Inferior parietal cortex (tissue), 1 donor: ENCODE data around the gene TMEM232.
A peak's percentile ranks its signal among the peaks of the same experiment; 100 is the strongest.

Source experiments
- DNase-seq: peaks from one replicate; pipeline ENCODE4 v3.0.0-alpha.2; 2016; ENCODE audit errors: extremely low spot score

TMEM232 gene

DNA sequence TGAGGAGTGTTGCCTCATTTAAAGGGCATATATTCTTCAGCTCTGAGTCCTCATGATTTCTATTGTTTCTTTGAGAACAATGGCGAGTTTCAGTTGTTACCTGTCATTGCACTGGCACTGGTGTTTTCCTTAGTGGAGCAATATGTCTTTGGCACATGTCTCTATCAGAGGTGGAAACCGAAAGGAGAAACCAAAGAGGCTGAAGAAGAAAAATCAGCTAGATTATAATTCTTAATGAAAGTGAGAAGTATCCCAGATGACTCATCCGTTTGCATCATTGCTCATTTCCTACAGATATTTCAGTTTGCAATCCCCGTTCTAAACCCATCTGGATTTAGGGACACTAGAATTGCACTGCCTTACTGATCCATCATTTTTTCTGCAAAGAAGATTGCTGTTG, 324.6 kb downstream of the TMEM232 start:
- no peak for DNase-seq

DNA sequence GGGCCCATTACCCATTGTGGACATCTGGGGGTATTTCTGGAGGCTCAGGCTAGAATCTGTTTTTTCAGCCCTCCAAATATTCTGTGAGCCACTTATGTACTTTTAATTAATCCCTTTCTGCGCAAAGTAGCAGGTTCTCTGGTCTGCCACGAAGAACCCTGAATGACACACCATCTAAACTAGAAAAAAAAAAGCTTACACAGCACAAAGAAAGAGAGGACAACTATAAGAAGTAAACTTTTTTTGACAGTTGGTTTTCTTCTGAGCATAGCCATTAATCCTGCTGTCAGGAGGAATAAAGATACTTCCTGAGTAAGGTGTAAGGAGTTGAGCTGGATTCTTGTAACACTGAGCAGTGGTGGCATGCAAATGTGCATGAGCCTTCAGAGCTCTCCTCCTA, 327.5 kb downstream of the TMEM232 start:
- DNase-seq: no peak

DNA sequence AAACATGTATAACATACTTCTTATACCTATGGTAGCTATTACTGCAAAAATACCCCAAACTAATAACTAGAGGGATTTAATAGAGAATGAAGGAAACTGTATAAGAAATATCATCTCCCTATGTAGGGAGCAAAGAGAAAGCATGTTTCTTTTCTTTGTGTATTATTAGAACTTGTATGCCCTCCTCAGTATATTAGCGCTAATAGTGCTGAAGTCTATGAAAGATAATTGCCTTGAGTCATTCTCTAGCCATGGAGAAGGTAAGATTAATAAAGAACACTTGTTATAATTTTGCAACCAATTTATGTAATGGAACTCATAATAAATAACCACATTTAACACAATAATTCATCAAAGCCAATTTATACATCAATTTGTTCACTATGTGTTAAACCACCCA, 329.2 kb downstream of the TMEM232 start:
- DNase-seq: no peak

DNA sequence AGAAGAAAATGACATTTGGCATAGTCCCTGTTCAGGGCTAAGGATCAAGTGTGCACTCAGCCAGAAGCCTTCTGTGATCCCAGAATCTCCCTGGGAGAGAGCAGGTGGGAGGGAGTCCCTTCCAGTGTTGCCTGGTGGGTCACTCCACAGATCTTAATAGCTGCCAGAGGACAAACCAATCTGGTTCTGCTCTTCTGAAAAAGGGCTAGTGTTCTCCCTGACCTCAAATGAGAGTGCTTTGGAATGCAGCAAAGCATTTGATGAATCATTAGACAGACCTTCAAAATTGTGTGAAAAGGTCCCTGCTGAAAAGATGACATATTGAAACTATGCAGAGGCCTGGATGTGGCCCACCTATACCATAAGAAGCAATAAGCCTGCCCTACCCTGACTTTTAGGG, 339.7 kb downstream of the TMEM232 start:
- peak; percentile 14 for DNase-seq

DNA sequence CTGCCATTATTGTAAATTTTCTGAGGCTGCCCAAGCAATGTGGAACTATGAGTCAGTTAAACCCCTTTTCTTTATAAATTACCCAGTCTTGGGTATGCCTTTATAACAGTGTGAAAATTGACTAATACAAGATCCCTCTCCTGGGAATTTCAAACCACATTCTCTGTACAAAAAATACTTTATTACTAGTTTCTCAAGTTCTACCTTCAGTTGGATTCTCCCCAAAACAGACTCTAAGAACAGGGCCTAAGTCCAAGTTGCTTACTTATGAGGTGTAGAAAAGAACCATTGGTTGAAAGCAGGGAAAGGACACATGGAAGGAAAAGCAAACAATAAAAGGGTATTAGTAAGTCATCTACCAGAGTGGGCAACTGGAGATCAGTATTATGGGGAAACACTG, 343.2 kb downstream of the TMEM232 start:
- DNase-seq: no peak

DNA sequence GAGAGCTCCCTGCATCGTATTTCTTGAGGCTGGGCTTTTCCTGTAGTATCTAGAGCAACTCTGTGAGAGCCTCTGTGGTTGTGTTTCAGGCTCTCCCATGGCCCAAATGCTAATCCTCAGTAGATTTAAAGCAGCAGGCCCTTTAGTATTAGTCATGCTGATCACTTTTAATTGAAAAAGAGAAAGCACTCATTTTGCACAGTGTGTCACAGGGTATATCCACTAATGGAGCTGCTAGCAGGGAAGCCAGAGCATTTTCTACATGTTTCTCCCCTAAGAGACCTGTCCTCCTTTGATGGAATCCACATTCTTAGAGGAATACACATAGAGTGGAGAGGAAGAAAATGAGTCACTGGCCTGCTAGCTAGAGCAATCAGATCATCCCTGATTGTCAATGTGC, 348.5 kb downstream of the TMEM232 start:
- no peak for DNase-seq

DNA sequence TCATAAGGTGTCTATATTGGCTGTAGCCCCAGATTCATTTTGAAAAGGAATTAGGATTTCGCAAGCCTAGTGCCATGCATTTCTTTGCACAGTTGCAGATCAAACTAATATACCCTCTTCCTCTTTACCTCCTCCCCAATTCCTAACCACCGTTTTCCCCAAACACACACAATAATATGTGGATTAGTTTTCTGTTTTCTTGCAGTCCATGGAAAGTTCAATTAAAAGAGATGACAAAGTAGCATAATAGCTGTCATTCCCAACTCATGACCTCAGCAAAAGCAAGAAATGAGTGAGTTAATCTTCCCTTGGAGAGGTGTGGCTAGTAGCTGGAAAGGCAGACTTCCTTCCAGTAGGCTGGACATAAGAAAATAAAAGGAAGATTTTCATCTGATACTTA, 349.1 kb downstream of the TMEM232 start:
- no peak for DNase-seq

DNA sequence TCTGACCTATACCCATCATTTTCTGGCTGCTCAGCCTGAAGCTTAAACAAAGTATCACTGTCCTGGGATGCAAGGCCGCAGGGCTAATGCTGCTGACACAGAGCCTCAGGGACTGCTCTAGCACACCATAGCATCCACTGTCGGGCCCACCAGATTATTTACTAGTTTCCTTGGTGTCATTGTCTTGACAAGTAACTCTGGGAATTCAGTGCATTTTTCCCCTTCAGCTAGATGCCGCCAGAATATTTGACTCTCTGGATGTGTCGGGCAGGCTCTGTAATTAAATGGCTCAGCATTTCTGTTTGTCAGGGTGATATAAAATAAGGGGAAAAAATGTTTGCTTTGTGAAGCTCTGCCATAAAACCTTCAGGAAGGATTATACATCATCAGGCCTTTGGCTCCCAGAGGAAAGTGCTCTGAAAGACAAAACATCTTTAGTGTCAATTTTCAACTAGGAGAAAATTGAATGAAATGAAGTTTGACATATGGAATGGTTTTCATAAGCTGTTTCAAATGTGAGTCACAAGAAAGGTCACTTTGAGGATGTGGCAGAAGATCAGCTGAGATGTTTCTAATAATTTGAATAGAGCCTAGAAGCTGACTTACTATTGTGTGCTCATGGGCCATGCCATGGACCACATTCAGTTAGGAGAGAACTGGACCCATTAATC, 350.1 kb downstream of the TMEM232 start:
- DNase-seq: no peak

DNA sequence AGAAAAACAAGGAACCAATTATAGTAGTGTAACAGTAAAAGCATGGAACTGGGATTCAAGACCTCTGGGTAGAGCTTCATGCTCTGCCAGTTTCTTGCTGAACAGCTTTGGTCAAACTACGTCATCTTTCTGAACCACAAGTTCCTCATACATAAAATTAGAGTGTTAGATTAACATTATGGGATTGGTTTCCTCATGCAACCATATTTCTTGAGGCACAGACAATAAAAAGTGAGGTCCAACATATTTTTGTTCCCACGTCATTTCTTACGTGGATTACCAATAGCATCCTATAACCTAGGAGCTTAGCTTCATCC, 354.8 kb downstream of the TMEM232 start:
- no peak for DNase-seq

DNA sequence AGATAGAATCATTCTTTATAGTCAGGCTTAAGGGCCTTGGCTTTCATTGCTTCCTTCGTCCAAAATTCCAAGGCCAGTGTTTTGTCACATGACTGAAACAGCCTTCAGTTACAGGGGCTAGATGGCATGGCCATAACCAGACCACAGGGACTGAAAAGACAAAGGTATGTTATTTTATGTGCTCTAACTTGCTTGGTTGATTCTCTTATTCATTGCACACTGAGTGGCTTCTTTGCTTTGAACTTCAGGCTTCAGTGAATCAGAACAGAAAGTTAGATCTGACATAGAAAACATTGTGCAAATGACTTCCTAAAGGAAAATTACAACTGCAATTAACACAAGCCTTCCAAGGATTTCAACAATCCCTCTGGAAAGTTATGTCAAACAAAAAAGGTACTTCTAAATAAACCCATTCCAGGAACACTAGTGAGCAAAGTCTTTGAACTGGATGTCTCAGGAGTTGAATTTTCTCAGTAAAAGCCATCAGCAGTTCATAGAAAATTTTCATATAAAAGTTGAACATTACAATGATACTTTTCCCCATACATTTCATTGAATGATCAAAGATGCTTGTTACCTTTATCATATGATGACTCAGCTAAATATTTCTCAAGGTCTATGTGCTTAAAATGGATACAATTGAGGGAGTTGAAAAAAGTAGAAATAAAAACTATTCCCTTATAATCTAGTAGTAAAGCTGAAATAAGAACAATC, 355.3 kb downstream of the TMEM232 start:
- no peak for DNase-seq
